IPS DF 4.7 (cell line): ENCODE measurements around the gene KCNQ2.

Experiments used
- DNase-seq: peaks from one replicate; pipeline ENCODE4 v3.0.0-alpha.2; 2013; ENCODE audit warnings: low spot score; ENCODE audit errors: extremely low read depth

KCNQ2 gene

GRCh38 chr20:63370618-63371187 lies 101.8 kb downstream of the KCNQ2 start:
- no peak for DNase-seq

- DNase-seq: no peak
These were observed 102.5 kb downstream of the KCNQ2 start for GRCh38 chr20:63369724-63370617.

GRCh38 chr20:63369024-63369530 lies 103.4 kb downstream of the KCNQ2 start:
- no peak for DNase-seq

- DNase-seq: no peak
These were observed 104.3 kb downstream of the KCNQ2 start for GRCh38 chr20:63368151-63368550.

GRCh38 chr20:63367446-63368055 lies 104.9 kb downstream of the KCNQ2 start:
- no peak for DNase-seq

GRCh38 chr20:63366390-63367365 lies 105.8 kb downstream of the KCNQ2 start:
- DNase-seq: no peak

- DNase-seq: no peak
These were observed 106.7 kb downstream of the KCNQ2 start for GRCh38 chr20:63365601-63366389.

GRCh38 chr20:63364801-63365585 lies 107.5 kb downstream of the KCNQ2 start:
- DNase-seq: no peak

GRCh38 chr20:63363981-63364561 lies 108.4 kb downstream of the KCNQ2 start:
- no peak for DNase-seq

GRCh38 chr20:63363013-63363957 lies 109.2 kb downstream of the KCNQ2 start:
- no peak for DNase-seq

- DNase-seq: no peak
These were observed 109.9 kb downstream of the KCNQ2 start for GRCh38 chr20:63362436-63363009.

- DNase-seq: no peak
These were observed 110.7 kb downstream of the KCNQ2 start for GRCh38 chr20:63361519-63362435.

- DNase-seq: no peak
These were observed 111.5 kb downstream of the KCNQ2 start, which contains the start of gene CHRNA4 for GRCh38 chr20:63360850-63361518. Gene CHRNA4 (minus strand): TSS chr20:63361349. CDS start chr20:63361165, 184 bp downstream.

GRCh38 chr20:63359937-63360849 lies 112.3 kb downstream of the KCNQ2 start:
- no peak for DNase-seq
